Left lobe of liver (tissue), 2 donors: Measurements from ENCODE around the gene IL31. TPM values are rescaled to one million over a fixed set of nuclear protein-coding genes. Genes with fewer than 3 reads are reported as not detected.

Experiments
- ATAC-seq: fragments of 200-7000 bp; cut with Tn5 transposase; one replicate; pipeline ENCODE4 v1.9.1; 2020; ENCODE audit warnings: mild to moderate bottlenecking, moderate library complexity
- DNase-seq: peaks from one replicate; pipeline ENCODE4 v3.0.0-alpha.2; 2020; ENCODE audit warnings: low spot score
- total RNA-seq: library from RNA; stranded (reverse); gene quantifications from one replicate; pipeline ENCODE4 v1.2.1, GENCODE V29; 2021
- donor health status: DM: no; HTN: no; CAD: no; lungs with moderate emphysema.
- donor health status: DM: no; HTN: yes; CAD: no.

Gene IL31
- total RNA-seq, 1 donor from 2014 or later = not detected

- ATAC-seq (no peak), DNase-seq (no peak)
Measured at GRCh38 chr12:122159882-122160281, 14.1 kb downstream of the IL31 start.

GRCh38 chr12:122158700-122159285 is 15.2 kb downstream of the IL31 start:
- no peak for ATAC-seq

GRCh38 chr12:122155705-122156104 is 18.3 kb downstream of the IL31 start:
- no peak for DNase-seq
- no peak for ATAC-seq

More at GRCh38 chr12:122158700-122159285, 15.2 kb downstream of the IL31 start:
- no peak for DNase-seq

GRCh38 chr12:122152754-122153153 is 21.3 kb downstream of the IL31 start:
- no peak for DNase-seq
- no peak for ATAC-seq

GRCh38 chr12:122150127-122150681 is 23.8 kb downstream of the IL31 start:
- DNase-seq = no peak
- ATAC-seq = no peak

- DNase-seq (no peak), ATAC-seq (no peak)
Measured at GRCh38 chr12:122148657-122149056, 25.4 kb downstream of the IL31 start.

- ATAC-seq = peak; percentile 12
- no peak for DNase-seq
Measured at GRCh38 chr12:122147514-122148290, 26.3 kb downstream of the IL31 start.

GRCh38 chr12:122145505-122146330 is 28.3 kb downstream of the IL31 start:
- DNase-seq = no peak
- ATAC-seq = no peak

GRCh38 chr12:122144885-122145284 is 29.1 kb downstream of the IL31 start:
- ATAC-seq = no peak

GRCh38 chr12:122142857-122143256 is 31.2 kb downstream of the IL31 start:
- no peak for ATAC-seq
- no peak for DNase-seq

More at GRCh38 chr12:122144885-122145284, 29.1 kb downstream of the IL31 start:
- no peak for DNase-seq

GRCh38 chr12:122141911-122142725 is 31.9 kb downstream of the IL31 start:
- ATAC-seq (no peak), DNase-seq (no peak)

- DNase-seq = no peak
- no peak for ATAC-seq
Measured at GRCh38 chr12:122140467-122141257, 33.4 kb downstream of the IL31 start.

GRCh38 chr12:122139941-122140340 is 34.1 kb downstream of the IL31 start:
- no peak for DNase-seq
- no peak for ATAC-seq

- no peak for ATAC-seq
- DNase-seq = no peak
Measured at GRCh38 chr12:122139266-122139665, 34.8 kb downstream of the IL31 start.

GRCh38 chr12:122138616-122139015 is 35.4 kb downstream of the IL31 start:
- no peak for ATAC-seq

GRCh38 chr12:122138181-122138580 is 35.8 kb downstream of the IL31 start:
- ATAC-seq (no peak), DNase-seq (no peak)

More at GRCh38 chr12:122138616-122139015, 35.4 kb downstream of the IL31 start:
- no peak for DNase-seq

GRCh38 chr12:122137681-122138080 is 36.3 kb downstream of the IL31 start:
- ATAC-seq (peak; percentile 19), DNase-seq (no peak)

GRCh38 chr12:122137229-122137628 is 36.8 kb downstream of the IL31 start:
- ATAC-seq (no peak), DNase-seq (no peak)

- DNase-seq (no peak), ATAC-seq (no peak)
Measured at GRCh38 chr12:122135437-122136031, 38.5 kb downstream of the IL31 start.
